LNCAP (cell line): ENCODE data around the gene EPB42.

Source experiments
- TF ChIP-seq, protein P1 (sequence below): fragments of 450-650 bp; IDR thresholded peaks from 2 replicates; pipeline ENCODE4 v1.5.1; 2017; ENCODE audit warnings: mild to moderate bottlenecking

EPB42 gene

DNA sequence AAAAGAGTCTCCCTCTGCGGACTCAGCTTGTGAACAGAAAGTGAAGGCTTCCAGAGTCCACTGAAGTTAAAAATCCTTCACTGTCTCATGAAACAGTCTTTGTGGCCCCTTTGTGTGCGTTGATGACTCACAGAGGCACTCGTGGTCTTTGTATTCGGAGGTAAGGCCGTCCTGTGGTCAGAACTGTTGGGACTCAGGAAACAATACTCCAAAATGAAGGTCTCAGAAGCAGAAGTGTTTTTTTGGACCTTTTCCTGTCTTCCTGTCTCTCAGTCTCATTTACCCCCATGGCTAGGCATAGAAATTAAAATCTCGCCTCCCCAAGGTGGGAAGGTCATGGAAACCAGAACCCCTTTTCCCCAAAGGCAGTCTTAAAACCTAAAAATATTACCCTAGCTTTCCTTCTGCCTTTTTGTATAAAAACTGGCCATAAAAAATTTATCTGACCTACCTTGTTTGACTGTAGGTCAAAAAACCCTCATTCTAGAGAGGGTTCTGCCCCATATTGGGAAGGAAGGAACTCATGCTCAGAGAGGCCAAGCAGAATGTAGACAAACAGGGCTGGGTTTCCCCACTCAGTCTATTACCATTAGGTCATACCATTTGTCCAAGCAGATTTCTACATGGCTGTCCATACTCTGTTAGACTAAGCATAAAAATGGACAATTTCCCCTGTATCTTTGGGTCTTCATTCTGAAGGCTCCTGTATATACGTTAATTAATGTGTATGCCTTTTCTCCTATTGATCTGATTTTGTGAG lies 19.1 kb upstream of the EPB42 start:
- TF ChIP-seq, protein P1, sequence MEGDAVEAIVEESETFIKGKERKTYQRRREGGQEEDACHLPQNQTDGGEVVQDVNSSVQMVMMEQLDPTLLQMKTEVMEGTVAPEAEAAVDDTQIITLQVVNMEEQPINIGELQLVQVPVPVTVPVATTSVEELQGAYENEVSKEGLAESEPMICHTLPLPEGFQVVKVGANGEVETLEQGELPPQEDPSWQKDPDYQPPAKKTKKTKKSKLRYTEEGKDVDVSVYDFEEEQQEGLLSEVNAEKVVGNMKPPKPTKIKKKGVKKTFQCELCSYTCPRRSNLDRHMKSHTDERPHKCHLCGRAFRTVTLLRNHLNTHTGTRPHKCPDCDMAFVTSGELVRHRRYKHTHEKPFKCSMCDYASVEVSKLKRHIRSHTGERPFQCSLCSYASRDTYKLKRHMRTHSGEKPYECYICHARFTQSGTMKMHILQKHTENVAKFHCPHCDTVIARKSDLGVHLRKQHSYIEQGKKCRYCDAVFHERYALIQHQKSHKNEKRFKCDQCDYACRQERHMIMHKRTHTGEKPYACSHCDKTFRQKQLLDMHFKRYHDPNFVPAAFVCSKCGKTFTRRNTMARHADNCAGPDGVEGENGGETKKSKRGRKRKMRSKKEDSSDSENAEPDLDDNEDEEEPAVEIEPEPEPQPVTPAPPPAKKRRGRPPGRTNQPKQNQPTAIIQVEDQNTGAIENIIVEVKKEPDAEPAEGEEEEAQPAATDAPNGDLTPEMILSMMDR: no peak

DNA sequence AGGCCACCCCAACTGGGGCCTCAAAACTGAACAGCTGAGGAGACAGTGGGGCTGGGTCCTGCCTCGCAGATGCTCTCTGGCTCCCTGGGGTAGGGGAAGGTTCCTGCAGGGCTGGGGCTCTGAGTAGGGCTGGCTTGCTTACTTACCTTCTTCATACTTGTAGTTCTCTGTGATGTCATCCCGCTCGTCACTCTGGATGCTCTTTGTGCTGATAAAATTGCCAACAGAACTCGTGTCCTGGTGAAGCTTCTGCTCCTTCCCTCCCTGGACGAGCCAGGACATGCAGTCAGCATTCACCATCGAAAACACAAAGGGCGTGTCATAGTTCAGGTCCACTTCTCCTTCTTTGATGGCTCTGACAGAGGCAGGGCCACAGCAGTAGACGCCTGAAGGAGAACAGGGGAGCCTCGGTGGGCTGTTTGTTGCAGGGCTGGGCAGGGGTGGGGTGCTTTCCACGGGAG lies 17.9 kb upstream of the EPB42 start:
- TF ChIP-seq, protein P1: no peak

DNA sequence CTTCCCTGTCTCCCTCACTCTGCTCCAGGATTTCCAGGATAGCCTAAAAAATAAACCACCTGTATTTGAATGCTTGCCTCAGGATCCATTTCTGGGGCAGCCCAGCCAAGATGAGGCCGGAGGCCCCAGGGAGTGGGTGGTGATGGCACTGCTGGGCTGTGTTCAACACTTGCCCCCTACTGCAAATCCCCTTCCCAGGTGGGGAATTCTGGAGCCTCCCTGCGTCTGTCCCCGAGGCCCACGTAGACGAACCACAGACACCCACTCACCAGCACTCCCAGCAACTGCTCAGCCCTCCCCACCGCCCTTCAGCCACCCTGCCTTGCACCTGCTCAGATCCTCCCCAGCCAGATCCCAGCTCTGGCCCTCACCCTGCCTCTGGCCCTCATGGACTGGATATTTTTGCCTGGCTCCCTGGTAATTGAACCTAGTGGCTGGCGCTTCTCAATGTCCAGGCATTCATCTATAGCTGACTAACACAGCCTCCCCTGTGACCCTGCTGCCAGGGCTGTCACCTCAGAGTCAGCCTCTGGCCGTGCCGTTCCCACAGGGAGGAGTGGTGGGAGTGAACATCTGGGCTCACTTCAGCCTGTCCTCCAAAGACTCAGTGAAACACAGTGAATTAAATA lies 17.1 kb upstream of the EPB42 start:
- TF ChIP-seq, protein P1: no peak

DNA sequence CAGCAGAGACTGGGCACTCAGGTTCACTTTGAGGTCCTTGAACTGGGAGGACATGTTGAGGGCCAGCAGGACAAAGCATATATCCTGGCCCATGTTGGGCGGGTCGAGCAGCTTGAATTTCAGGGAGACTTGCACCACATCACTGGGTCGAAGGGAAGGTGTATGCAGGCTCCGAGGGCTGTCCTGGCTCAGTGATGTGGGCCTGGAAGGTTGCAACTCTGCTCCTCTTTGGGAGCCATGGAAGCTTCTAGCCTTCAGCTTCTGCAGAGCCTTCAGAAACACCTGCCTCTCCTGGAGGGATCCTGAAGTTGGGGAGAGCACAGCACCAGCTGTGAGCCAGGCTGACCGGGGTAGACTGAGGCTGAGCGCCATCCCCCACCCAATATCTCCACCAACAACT lies 14.7 kb upstream of the EPB42 start:
- TF ChIP-seq, protein P1: no peak

DNA sequence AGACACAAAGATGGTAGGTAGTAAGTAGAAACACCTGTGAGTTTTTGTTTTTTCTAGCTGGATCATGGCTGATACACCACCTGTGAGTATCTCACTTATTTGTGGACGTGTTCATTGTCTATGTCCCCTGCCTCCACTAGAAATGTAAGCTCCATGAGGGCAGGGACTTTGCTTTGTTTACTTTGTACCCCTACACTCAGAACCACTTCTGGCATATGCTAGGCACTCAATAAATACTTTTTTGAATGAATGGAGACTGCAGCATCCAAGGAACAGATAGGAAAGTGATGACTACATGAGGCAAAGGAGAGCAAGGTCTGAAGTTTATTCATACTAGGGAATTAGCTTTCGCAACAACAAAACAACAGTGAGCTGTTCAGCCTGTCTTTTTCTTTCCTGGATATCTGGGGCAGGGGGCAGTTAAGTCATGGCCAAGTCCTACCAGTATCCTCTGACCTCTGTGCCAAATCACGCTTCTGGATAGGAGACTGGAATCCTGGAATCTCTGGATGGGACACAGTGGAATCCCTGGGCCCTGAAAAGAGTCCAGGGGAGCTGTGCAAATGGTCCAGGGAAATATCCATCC lies 11.6 kb upstream of the EPB42 start:
- TF ChIP-seq, protein P1: no peak

DNA sequence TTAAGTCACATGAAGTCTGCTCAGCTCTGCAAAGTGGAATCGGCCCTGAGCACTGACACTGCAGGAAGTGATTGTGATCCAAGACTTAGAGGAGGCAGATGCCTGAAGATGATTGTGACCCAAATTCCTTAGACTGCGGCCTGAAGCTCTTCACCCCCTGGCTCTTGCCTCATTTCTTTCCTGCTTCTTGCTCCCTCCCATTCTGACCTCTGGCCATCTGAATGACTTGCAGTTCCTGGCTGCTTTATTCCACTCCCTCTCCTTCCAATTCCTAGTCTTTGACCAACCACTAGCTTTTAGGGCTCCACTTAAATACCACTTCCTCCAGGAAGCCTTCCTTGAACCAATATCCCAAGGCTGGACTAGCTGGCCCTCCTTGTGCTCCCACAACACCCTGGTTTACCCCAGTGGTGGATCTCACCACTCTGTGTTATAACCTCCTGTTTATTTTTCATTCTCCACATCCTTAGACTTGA lies 9.9 kb upstream of the EPB42 start:
- TF ChIP-seq, protein P1: no peak

DNA sequence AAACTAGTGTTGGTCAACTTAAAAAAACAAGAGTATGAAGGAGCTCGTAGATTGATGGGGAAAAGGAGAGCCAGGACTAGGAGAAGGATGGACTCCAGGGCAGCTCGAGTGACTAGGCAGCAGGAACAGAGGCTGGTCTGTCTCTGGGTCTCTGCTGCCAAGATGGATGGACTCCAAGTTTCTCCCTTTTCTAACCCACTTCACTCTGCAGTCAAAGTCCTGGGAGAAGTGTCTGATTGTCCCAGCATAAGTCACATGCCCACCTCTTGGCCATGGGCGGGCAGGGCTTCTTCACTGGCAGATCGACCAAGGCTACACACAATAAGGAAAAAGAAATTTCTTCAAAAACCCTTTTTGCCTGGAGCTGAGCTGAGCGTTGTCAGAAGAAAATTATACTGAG lies 9.2 kb upstream of the EPB42 start:
- TF ChIP-seq, protein P1: no peak
